Astrocyte of the cerebellum (primary cell): ENCODE data around the gene FOXP2.
"Not testable (repeated sequence)": the region's sequence is repeated elsewhere in the genome, so short reads cannot be mapped to it uniquely, and the experiment has no call there.

ENCODE experiments used
- DNase-seq: peaks from one replicate; pipeline ENCODE4 v3.0.0-alpha.2; 2011; ENCODE audit warnings: low read depth
- H3K4me3 ChIP-seq: 2 replicates; pipeline ENCODE4 v1.5.1; 2011; ENCODE audit warnings: mild to moderate bottlenecking, low read depth, low read length, moderate library complexity
- in situ Hi-C: cut with HindIII; loops from 2 replicates; pipeline ENCODE4 v1.10.0; 2017; ENCODE audit warnings: low sequenced_read_pairs
- TF ChIP-seq, protein P1 (sequence below): IDR thresholded peaks from 2 replicates; pipeline ENCODE4 v1.5.1; 2012; ENCODE audit warnings: low read length, low read depth, moderate library complexity, mild to moderate bottlenecking; ENCODE audit errors: missing control alignments

Gene FOXP2

DNA sequence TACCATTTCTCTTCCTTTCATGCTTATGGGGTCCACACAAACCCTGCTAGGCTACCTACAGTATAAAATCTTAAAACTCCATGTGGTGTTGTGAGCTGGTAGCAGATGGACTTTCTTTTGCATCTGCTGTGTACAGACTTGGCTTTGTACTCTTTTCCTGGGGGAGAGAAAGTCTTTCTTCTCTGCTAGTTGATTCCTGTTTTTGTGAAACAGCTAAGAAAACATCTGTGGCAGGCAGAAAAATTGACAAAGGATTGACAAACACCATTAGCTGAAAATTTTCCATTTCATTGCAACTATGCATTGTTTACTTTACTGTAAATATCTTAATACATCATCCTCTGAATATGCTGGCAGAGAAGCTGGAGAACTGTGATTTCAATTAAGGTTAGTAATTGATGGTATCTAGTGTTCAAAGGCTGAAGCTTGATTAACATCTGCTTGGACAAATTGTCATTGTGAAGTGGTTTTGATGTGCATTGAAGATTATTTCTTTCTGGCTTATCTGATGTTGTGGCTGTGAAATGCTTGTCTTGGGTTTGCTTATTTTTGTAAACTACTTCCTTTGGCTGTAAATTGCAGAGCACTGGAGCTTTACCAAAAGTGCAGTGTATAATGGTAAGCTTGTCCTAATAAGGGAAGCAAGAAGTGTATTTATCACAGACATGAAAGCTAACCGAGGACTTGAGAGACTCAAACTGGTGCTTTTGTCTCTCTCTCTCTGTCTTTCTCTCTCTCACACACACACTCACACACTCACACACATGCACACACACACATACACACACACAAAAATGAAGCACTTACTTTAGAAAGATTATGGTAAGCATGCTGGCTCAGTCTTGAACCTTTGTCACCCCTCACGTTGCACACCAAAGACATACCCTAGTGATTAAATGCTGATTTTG is at the start of gene FOXP2:
TSS of gene FOXP2 (plus strand) at position 660 of the 908 bp plus-strand sequence. CDS start 11,697 bp downstream, outside the sequence.
- peak within 1 kb of the TSS; percentile 29 for H3K4me3 ChIP-seq
- in situ Hi-C loops: no loop called here
- DNase-seq: peak; percentile 23
- TF ChIP-seq, protein P1, sequence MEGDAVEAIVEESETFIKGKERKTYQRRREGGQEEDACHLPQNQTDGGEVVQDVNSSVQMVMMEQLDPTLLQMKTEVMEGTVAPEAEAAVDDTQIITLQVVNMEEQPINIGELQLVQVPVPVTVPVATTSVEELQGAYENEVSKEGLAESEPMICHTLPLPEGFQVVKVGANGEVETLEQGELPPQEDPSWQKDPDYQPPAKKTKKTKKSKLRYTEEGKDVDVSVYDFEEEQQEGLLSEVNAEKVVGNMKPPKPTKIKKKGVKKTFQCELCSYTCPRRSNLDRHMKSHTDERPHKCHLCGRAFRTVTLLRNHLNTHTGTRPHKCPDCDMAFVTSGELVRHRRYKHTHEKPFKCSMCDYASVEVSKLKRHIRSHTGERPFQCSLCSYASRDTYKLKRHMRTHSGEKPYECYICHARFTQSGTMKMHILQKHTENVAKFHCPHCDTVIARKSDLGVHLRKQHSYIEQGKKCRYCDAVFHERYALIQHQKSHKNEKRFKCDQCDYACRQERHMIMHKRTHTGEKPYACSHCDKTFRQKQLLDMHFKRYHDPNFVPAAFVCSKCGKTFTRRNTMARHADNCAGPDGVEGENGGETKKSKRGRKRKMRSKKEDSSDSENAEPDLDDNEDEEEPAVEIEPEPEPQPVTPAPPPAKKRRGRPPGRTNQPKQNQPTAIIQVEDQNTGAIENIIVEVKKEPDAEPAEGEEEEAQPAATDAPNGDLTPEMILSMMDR: no peak

DNA sequence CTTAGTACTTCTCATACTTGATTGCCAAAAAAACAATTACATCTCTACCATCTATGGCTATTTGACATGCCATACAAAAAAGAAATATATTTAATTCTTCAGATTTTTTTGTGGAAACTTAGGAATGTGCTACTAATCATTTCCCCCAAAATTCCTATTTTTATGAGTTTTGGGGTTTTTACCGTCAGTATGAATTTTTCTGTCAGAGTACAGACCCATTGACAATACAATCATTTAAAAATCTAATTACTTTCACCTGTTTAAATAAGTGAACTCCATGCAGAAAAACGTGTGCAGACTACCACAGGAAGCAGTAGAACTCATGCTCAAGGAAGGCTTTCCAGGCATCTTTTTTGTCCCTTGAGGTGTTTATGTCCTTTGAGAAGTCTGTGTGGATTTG is 48.8 kb upstream of the FOXP2 start:
- in situ Hi-C loops: no loop called here
- no peak for DNase-seq
- TF ChIP-seq, protein P1: no peak
- H3K4me3 ChIP-seq: no peak overlapping the region

DNA sequence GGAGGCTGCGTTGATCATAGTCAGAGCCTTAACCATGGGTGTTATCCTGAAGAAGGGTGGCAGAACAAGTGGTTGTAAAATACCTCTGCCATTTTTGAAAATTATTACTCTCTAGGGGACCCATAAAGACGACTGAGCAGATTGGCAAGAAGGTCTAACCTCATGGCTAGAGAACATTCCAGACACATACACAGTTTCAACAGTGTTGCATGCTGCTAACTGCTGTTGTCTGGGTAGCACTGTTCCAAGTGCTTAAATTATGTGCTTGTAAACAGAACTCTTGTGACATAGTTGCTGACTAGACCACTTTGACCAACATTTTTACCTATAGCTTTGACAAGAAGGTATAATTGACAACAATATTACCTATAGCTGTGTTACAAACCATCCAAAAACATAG is 46.1 kb upstream of the FOXP2 start:
- in situ Hi-C loops: no loop called here
- H3K4me3 ChIP-seq: no peak overlapping the region
- no peak for DNase-seq
- TF ChIP-seq, protein P1: no peak

DNA sequence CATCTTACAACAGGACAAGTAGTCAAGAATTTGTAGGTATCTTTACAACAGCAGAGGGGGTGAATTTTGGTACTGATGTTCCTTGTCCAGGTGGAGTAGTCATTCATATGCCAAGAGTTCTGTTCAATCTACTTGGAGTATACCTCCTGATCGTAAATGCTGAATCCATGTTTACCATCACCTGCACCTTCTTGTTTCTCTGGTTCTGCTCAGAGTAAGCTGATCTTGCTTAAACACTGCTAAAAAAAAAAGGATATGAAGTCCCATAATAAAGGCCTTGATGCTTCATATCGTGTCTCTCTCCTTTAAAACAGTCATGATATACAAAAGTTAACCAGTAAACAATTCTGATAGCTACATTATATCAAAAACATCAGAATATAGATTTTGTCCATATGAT is 45.3 kb upstream of the FOXP2 start:
- in situ Hi-C loops: no loop called here
- no peak for DNase-seq
- TF ChIP-seq, protein P1: no peak
- no peak overlapping the region for H3K4me3 ChIP-seq

DNA sequence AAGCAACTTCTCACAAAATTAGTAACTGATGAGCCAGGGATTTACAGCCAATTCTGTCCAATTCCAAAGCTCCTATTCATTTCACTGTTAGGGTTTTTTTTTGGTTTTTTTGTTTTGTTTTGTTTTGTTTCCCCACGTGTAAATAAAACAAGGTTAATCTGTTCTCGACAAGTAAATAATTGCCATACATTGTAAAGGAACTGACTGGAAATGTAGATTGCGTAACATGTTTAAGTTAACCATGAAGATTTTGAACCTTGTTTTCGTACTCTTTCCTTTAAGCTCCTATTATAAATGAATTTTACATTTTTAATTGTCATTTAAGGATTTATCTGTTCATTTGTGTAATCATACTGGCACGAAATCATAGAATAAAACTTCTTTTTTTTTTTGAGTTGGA is 42.0 kb upstream of the FOXP2 start:
- DNase-seq: no peak
- TF ChIP-seq, protein P1: no peak
- in situ Hi-C loops: no loop called here
- no peak overlapping the region for H3K4me3 ChIP-seq

DNA sequence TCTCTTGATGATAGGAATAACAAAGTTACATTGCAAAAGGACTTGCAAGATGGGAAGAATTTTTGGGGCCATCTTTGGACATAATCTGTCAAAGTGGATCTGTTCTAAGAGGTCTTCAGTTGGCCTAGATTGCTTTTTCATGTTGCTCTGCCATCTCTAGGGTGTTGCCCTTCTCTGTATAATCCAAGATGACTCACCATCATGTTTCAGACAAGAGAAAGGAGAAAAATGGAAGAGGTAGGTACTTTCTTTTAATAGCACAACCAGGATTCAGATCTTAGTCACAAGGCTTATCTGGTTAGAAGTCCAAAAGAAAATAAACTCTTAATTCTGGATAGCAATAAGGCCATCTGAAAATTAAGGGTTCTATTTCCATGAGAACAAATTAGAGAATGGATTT is 38.7 kb upstream of the FOXP2 start:
- DNase-seq: no peak
- TF ChIP-seq, protein P1: no peak
- H3K4me3 ChIP-seq: no peak overlapping the region
- in situ Hi-C loops: no loop called here

DNA sequence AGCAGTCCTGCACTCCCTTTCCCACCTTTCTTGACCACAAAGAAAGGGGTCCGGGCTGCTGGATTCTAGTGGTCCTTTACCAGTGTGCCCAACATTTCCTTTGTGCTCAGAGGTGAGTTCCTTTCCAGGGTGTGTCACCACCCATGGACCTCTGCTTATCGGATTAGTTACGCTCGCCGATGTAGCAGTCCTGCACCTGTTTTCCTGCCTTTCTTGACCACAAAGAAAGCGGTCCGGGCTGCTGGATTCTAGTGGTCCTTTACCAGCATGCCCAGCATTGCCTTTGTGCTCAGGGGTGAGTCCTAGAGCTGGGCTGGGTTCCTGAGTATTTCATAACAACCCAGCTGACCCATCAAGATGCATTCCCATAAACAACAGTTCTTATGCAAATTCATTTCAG is 30.7 kb upstream of the FOXP2 start:
- DNase-seq, in situ Hi-C loops, H3K4me3 ChIP-seq: not testable (repeated sequence)

DNA sequence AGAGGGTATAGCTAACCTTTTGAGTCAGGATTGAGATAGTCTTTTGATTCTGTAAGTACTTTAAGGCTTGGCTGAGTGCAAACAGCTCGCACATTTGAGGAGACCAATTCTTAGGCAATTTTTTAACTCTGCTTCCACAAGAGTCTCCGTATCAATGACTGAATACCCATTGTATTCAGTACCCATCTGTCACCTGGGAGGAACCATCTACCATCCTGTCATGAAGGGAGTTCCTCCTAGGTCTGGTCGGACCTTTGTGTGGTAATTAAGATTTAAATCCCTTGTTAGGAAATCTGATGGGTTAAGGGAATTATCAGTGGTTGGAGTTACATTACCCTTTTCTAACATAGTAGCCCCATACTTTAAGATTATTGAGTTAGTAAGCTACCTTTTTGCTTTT is 30.3 kb upstream of the FOXP2 start:
- DNase-seq, in situ Hi-C loops, H3K4me3 ChIP-seq: not testable (repeated sequence)
